HUDEP-2 (cell line): Measurements from ENCODE around the gene MZF1.
"Not testable (repeated sequence)": the region's sequence is repeated elsewhere in the genome, so short reads cannot be mapped to it uniquely, and the experiment has no call there.

Source experiments
- DNase-seq, 76 experiments: peaks; one replicate each; lab custom pipeline; 2025; ENCODE audit not compliant: unreplicated experiment in 76 of 76; lab: John Stamatoyannopoulos, UW

MZF1 gene

GRCh38 chr19:58543826-58544590, 29.1 kb downstream of the MZF1 start, which contains the start of gene TRIM28:
TSS of gene TRIM28 (plus strand) at chr19:58544064. CDS start at chr19:58544758, 694 bp downstream.
- no peak for DNase-seq

- not testable (repeated sequence) for DNase-seq
Observed at GRCh38 chr19:58542641-58543372, 30.3 kb downstream of the MZF1 start.

- not testable (repeated sequence) for DNase-seq
Observed at GRCh38 chr19:58539169-58539559, 34.0 kb downstream of the MZF1 start.

- peak in 3 of 76 experiments; percentile 8 to 24 (median 8) for DNase-seq
Observed at GRCh38 chr19:58538257-58539168, 34.6 kb downstream of the MZF1 start.

GRCh38 chr19:58536852-58537798, 36.0 kb downstream of the MZF1 start:
- no peak for DNase-seq

GRCh38 chr19:58535857-58536256, 37.3 kb downstream of the MZF1 start:
- no peak for DNase-seq

GRCh38 chr19:58531034-58531840, 41.9 kb downstream of the MZF1 start:
- DNase-seq = no peak

GRCh38 chr19:58529405-58529804, 43.7 kb downstream of the MZF1 start:
- no peak for DNase-seq

GRCh38 chr19:58522709-58523108, 50.4 kb downstream of the MZF1 start:
- DNase-seq = no peak

GRCh38 chr19:58521651-58522050, 51.5 kb downstream of the MZF1 start:
- DNase-seq = no peak

- no peak for DNase-seq
Observed at GRCh38 chr19:58520257-58520599, 52.9 kb downstream of the MZF1 start.

- DNase-seq = peak; percentile 80 to 99 (median 95)
Observed at GRCh38 chr19:58519355-58520256, 53.5 kb downstream of the MZF1 start, which contains the start of gene ZBTB45. TSS of gene ZBTB45 (minus strand) at chr19:58519810. CDS start at chr19:58517673, 2,137 bp downstream.

GRCh38 chr19:58519087-58519354, 54.1 kb downstream of the MZF1 start:
- DNase-seq = peak in 61 of 76 experiments; percentile 5 to 97 (median 62)

GRCh38 chr19:58518256-58519086, 54.7 kb downstream of the MZF1 start:
- DNase-seq = peak in 66 of 76 experiments; percentile 10 to 82 (median 64)

- DNase-seq = no peak
Observed at GRCh38 chr19:58516964-58517833, 55.9 kb downstream of the MZF1 start.

- DNase-seq = no peak
Observed at GRCh38 chr19:58516246-58516836, 56.8 kb downstream of the MZF1 start.
